ENCODE measurements around the gene ADAMTS17. TPM values are rescaled to one million over a fixed set of nuclear protein-coding genes. Genes with fewer than 3 reads are reported as not detected.

ADAMTS17 gene
- total RNA-seq, 1 donor from 2014 or later, result 0.99 TPM

GRCh38 chr15:99951511-99951910 is 390.3 kb downstream of the ADAMTS17 start:
- Histone ChIP-seq H3K27me3 (ENCODE audit: low read depth) (no peaks in the 10 kb centered on the region), H3K36me3 (no peaks in the 10 kb centered on the region), H3K4me1 (peaks cover 8% of the 10 kb centered on the region), H3K27ac (replicated peaks) (no peak overlapping the region), H3K4me3 (no peak overlapping the region), H3K9me3 (replicated peaks) (peaks cover 17% of the 10 kb centered on the region)
- intact Hi-C loops (cut with micrococcal nuclease), result no loop called here
- DNase-seq, result no peak
- TF ChIP-seq CTCF (IDR thresholded peaks at IDR 0.05; ENCODE audit: borderline replicate concordance), result no peak

GRCh38 chr15:99944131-99944530 is 397.6 kb downstream of the ADAMTS17 start:
- no peaks in the 10 kb centered on the region for H3K27me3 ChIP-seq (ENCODE audit: low read depth)
- no peak for TF ChIP-seq CTCF (IDR thresholded peaks at IDR 0.05; ENCODE audit: borderline replicate concordance)
- no peak overlapping the region for H3K27ac ChIP-seq (replicated peaks)
- no peak for DNase-seq
- H3K36me3 ChIP-seq, result no peaks in the 10 kb centered on the region
- intact Hi-C loops (cut with micrococcal nuclease), result no loop called here
- no peak overlapping the region for H3K4me3 ChIP-seq
- H3K4me1 ChIP-seq, result no peaks in the 10 kb centered on the region
- peaks cover 49% of the 10 kb centered on the region for H3K9me3 ChIP-seq (replicated peaks)

GRCh38 chr15:99943466-99943865 is 398.3 kb downstream of the ADAMTS17 start:
- TF ChIP-seq CTCF (IDR thresholded peaks at IDR 0.05; ENCODE audit: borderline replicate concordance), result no peak
- DNase-seq, result no peak

GRCh38 chr15:99932676-99933402 is 408.9 kb downstream of the ADAMTS17 start:
- peak; percentile 40 for DNase-seq
- no peak overlapping the region for H3K4me3 ChIP-seq
- no peak for TF ChIP-seq CTCF (IDR thresholded peaks at IDR 0.05; ENCODE audit: borderline replicate concordance)
- H3K27me3 ChIP-seq (ENCODE audit: low read depth), result peaks cover 11% of the 10 kb centered on the region
- no peak overlapping the region for H3K27ac ChIP-seq (replicated peaks)
- no peaks in the 10 kb centered on the region for H3K36me3 ChIP-seq
- intact Hi-C loops (cut with micrococcal nuclease), result no loop called here
- H3K9me3 ChIP-seq (replicated peaks), result peaks cover under 1% of the 10 kb centered on the region
- H3K4me1 ChIP-seq, result peaks cover 7% of the 10 kb centered on the region

More at GRCh38 chr15:99943466-99943865, 398.3 kb downstream of the ADAMTS17 start:
- Histone ChIP-seq H3K9me3 (replicated peaks) (peaks cover 56% of the 10 kb centered on the region), H3K4me3 (no peak overlapping the region), H3K27me3 (ENCODE audit: low read depth) (no peaks in the 10 kb centered on the region), H3K36me3 (no peaks in the 10 kb centered on the region), H3K4me1 (no peaks in the 10 kb centered on the region), H3K27ac (replicated peaks) (no peak overlapping the region)
- intact Hi-C loops (cut with micrococcal nuclease), result no loop called here

GRCh38 chr15:99931703-99932603 is 409.8 kb downstream of the ADAMTS17 start:
- no peak for TF ChIP-seq CTCF (IDR thresholded peaks at IDR 0.05; ENCODE audit: borderline replicate concordance)
- Histone ChIP-seq H3K4me1 (peaks cover 7% of the 10 kb centered on the region), H3K36me3 (no peaks in the 10 kb centered on the region), H3K27ac (replicated peaks) (no peak overlapping the region), H3K4me3 (no peak overlapping the region), H3K27me3 (ENCODE audit: low read depth) (peaks cover 11% of the 10 kb centered on the region), H3K9me3 (replicated peaks) (no peaks in the 10 kb centered on the region)
- DNase-seq, result no peak
- intact Hi-C loops (cut with micrococcal nuclease), result no loop called here
